ENCODE measurements around the gene HEPACAM2.

Gene HEPACAM2

DNA sequence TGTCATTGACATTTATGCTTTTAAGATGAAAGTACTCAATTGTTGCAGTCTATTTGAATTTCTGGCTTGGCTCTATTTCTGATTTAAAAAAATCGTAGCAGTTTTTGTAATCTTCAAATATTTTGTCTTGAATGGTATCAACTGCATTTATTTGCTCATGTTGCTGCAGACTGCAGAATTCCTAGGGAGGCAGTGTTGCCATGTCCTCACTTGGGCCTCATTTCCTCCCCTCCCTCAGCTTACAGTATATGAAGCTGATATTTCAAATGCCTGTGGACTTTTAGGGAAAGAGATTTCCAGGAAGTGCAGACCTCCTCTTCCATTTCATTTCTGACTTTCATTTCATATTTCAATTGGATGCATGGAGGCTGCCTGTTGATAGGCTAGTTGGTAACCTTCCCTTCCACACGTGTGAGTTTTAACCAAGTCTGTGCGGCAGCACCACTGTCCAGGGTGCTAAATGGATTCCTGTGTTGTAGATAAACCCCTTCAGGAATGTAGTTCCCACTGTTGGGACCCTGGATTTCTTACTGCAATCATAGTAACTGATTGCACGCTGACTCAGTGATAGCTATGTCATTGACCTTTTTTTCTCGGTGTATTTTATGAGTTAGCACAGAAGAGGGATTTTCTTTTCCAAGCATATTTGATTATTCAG lies 23.4 kb upstream of the HEPACAM2 start:
- TF ChIP-seq, protein P1, sequence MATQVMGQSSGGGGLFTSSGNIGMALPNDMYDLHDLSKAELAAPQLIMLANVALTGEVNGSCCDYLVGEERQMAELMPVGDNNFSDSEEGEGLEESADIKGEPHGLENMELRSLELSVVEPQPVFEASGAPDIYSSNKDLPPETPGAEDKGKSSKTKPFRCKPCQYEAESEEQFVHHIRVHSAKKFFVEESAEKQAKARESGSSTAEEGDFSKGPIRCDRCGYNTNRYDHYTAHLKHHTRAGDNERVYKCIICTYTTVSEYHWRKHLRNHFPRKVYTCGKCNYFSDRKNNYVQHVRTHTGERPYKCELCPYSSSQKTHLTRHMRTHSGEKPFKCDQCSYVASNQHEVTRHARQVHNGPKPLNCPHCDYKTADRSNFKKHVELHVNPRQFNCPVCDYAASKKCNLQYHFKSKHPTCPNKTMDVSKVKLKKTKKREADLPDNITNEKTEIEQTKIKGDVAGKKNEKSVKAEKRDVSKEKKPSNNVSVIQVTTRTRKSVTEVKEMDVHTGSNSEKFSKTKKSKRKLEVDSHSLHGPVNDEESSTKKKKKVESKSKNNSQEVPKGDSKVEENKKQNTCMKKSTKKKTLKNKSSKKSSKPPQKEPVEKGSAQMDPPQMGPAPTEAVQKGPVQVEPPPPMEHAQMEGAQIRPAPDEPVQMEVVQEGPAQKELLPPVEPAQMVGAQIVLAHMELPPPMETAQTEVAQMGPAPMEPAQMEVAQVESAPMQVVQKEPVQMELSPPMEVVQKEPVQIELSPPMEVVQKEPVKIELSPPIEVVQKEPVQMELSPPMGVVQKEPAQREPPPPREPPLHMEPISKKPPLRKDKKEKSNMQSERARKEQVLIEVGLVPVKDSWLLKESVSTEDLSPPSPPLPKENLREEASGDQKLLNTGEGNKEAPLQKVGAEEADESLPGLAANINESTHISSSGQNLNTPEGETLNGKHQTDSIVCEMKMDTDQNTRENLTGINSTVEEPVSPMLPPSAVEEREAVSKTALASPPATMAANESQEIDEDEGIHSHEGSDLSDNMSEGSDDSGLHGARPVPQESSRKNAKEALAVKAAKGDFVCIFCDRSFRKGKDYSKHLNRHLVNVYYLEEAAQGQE (IDR thresholded peaks at IDR 0.05; ENCODE audit: insufficient read depth in 1 of 2, low read depth in 2 of 2, low read length in 2 of 2), result peak; percentile 59 to 89; a peak in 3 of 4 replicates
- TF ChIP-seq FOXP2 (optimal IDR thresholded peaks at IDR 0.05; ENCODE audit: borderline replicate concordance, extremely low read depth, extremely low read length, insufficient read depth), result no peak

DNA sequence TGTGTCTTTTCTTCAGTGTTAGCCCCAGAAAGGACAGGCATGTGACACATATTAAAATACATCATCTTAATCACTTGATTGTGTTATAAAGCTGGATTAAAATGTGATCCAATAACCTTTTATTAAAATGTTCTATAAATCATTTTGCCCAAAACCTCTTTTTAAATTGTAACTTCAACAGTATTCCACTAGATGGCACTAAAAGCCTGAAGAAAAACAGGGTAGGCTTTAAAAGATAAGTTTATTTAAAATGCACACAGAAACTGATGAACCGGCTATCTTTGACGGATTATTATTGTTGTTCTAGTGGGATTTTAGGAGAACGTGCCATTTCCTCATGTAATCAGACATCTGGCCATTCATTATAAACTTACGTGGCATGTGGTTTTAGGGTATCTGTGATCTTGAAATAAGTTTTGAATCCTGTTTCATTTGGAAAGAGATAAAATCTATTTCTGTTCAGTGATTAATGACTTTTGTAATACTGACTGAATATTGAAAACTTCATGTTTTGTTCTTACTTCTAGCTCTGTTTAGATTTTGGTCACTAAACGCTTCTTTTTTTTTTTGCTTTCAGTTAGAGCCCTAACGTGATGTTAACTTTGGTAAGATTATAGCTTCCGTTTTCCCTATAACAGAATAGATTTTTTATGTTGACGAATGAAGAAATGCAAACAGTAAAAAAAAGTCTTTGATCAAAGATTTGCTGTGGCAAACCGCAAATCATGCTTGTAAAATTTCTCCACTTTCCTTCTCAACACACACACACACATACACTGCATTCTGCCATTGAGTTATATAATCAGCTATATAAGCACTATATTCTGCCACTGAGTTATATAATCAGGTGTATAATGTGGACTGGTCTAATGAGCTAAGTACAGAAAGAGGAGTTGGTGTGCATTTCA lies 19.5 kb upstream of the HEPACAM2 start:
- no peak for TF ChIP-seq TAF1 (IDR thresholded peaks at IDR 0.05; ENCODE audit: borderline replicate concordance, insufficient read depth, low read length)
- no peak for TF ChIP-seq POLR2AphosphoS5 (IDR thresholded peaks at IDR 0.05; ENCODE audit: low read depth, low read length)
- no peak for TF ChIP-seq SIN3A (IDR thresholded peaks at IDR 0.05; ENCODE audit: borderline replicate concordance, insufficient read depth, low read length)
- TF ChIP-seq FOXP2 (optimal IDR thresholded peaks at IDR 0.05; ENCODE audit: borderline replicate concordance, extremely low read depth, extremely low read length, insufficient read depth), result no peak
- TF ChIP-seq, protein P1 (IDR thresholded peaks at IDR 0.05; ENCODE audit: insufficient read depth in 1 of 2, low read depth in 2 of 2, low read length in 2 of 2), result no peak

DNA sequence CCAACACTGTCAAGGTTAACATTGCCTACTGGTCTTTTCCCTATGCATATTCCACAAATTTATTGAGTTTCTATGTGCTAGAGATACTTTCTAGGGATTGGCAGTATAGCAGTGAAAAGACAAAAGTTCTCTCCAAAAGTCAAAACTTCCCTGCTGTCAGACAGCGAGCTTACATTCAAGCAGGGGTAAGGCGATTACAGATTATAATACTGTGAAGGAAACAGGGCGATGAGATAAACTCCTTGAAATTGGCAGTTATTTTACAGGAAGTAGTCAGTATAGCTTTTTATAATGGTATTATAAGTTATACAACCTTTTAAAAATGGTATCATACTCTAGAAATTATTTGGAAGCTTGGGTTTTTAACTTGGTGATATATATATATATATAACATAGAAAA lies 15.8 kb upstream of the HEPACAM2 start:
- TF ChIP-seq FOXP2 (optimal IDR thresholded peaks at IDR 0.05; ENCODE audit: borderline replicate concordance, extremely low read depth, extremely low read length, insufficient read depth), result no peak
- no peak for TF ChIP-seq SIN3A (IDR thresholded peaks at IDR 0.05; ENCODE audit: borderline replicate concordance, insufficient read depth, low read length)
- TF ChIP-seq TAF1 (IDR thresholded peaks at IDR 0.05; ENCODE audit: borderline replicate concordance, insufficient read depth, low read length), result no peak
- TF ChIP-seq, protein P1 (IDR thresholded peaks at IDR 0.05; ENCODE audit: insufficient read depth in 1 of 2, low read depth in 2 of 2, low read length in 2 of 2), result no peak
- TF ChIP-seq POLR2AphosphoS5 (IDR thresholded peaks at IDR 0.05; ENCODE audit: low read depth, low read length), result no peak

DNA sequence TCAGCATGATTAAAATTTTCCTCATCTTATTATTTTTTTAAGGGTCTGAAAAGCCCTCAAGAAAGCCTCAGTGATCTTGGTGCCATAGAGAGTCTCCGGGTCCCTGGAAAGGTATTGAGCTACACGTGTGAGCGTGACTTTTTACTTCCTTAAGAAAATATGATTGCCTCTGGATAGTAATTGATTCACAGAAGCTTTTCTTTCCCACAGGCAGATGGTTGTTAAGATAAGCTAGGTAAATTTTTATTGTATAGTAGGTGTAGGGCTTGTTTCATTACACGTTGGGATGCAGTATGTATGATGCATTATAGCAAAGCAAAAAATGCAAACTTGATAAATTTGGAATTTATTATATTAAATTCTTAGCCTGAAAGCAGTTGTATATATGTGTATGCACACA lies 13.6 kb upstream of the HEPACAM2 start:
- TF ChIP-seq, protein P1 (IDR thresholded peaks at IDR 0.05; ENCODE audit: insufficient read depth in 1 of 2, low read depth in 2 of 2, low read length in 2 of 2), result no peak
- no peak for TF ChIP-seq POLR2AphosphoS5 (IDR thresholded peaks at IDR 0.05; ENCODE audit: low read depth, low read length)

Data from PFSK-1 (cell line).